Measurements from ENCODE around the gene RAB10. TPM values are rescaled to one million over a fixed set of nuclear protein-coding genes. Genes with fewer than 3 reads are reported as not detected.
A peak's percentile ranks its signal among the peaks of the same experiment; 100 is the strongest.

Gene RAB10
- total RNA-seq, 2 donors from 2014 or later, result 118 to 139 TPM

DNA sequence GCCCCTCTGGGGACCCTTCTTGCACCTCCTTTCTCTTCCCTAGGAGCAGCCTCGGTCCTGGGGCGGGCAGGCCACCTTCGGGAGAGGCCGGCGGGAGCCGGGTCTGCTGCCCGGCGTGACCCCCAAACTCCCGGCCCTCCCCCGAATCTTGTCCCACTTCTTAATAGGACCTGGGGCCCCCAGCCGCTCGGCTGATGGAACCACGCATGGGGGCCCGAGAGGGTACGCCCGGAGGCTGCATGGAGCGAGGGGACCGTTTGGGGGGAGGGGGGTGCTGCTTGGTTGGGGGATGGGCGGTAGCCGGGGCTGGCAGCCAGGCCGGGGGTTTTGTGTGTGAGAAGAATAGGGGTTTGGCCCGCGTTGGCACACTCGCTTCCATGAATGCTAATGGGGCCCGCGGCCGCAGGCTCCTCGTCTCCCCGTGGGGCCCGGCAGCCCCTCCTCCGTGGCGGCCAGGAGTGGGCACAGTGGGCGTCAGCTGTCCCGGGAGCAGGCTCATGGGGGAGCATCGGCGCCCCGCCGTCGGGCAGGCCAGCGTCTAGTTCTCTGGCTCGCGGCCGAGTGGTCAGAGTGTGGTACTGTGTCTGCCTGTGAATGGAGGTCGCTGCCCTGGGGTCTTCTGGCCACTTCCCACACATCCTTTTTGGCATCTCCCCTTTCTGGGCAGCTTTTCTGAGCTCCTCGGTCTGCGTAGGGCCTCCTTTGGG lies 140.0 kb downstream of the RAB10 start:
- Histone ChIP-seq H3K4me1 (replicated peaks) (peaks cover 4% of the 10 kb centered on the region), H3K9me3 (no peaks in the 10 kb centered on the region), H3K36me3 (no peaks in the 10 kb centered on the region), H3K4me3 (peak overlapping the region; percentile 33 to 41), H3K27ac (no peak overlapping the region), H3K27me3 (replicated peaks; ENCODE audit: insufficient read depth) (no peaks in the 10 kb centered on the region)
- WGBS, result 19% methylated on average over 20 of the region's 46 CpGs
- TF ChIP-seq, protein P1, sequence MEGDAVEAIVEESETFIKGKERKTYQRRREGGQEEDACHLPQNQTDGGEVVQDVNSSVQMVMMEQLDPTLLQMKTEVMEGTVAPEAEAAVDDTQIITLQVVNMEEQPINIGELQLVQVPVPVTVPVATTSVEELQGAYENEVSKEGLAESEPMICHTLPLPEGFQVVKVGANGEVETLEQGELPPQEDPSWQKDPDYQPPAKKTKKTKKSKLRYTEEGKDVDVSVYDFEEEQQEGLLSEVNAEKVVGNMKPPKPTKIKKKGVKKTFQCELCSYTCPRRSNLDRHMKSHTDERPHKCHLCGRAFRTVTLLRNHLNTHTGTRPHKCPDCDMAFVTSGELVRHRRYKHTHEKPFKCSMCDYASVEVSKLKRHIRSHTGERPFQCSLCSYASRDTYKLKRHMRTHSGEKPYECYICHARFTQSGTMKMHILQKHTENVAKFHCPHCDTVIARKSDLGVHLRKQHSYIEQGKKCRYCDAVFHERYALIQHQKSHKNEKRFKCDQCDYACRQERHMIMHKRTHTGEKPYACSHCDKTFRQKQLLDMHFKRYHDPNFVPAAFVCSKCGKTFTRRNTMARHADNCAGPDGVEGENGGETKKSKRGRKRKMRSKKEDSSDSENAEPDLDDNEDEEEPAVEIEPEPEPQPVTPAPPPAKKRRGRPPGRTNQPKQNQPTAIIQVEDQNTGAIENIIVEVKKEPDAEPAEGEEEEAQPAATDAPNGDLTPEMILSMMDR (IDR thresholded peaks at IDR 0.05), result no peak
- TF ChIP-seq POLR2AphosphoS5 (IDR thresholded peaks at IDR 0.05) (no peak), POLR2A (IDR thresholded peaks at IDR 0.05) (no peak)
- intact Hi-C loops (cut with DNase I), result no loop called here
- no peak for DNase-seq (ENCODE audit: low spot score)

DNA sequence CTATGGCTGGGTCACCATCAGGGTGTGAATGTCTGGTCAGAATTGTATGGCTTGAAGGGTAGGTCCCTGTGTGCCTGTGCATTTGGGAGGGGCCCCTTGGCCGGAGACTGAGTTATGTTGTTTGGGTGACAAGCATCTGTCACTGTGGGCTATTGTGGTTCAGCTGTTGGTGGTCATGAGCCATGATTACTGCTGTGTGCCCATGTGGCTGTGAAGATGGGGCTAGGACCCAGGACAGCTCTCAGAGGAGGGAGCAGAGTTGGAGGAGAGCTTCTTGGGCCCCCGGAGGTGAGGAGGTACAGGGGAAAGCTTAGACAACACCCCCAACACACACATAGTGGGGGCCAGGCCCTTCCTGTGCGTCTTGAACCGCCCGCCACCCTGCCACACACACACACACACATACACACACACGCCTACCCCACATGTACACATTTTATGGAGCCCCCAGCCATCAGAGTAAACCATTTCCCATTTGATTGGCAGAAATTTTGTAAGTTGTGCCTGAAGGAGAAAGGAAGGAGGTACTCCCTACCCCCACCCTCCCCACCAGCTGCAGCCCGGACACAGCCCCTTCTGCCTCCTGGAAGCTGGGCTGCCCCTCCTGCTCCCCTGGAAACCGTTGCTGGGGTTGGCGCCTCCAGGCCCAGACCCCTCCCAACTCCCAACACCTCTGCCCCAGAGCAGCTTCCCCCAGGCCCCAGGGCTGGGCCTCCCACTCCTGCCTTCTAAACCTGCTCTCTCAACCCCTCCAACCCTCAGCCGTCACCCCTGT lies 141.0 kb downstream of the RAB10 start:
- intact Hi-C loops (cut with DNase I), result no loop called here
- no peaks in the 10 kb centered on the region for H3K9me3 ChIP-seq
- TF ChIP-seq, protein P1 (IDR thresholded peaks at IDR 0.05), result no peak
- no peak for TF ChIP-seq POLR2A (IDR thresholded peaks at IDR 0.05)
- TF ChIP-seq POLR2AphosphoS5 (IDR thresholded peaks at IDR 0.05), result no peak
- WGBS, result 74% methylated on average over 10 of the region's 10 CpGs
- no peaks in the 10 kb centered on the region for H3K36me3 ChIP-seq
- H3K27me3 ChIP-seq (replicated peaks; ENCODE audit: insufficient read depth), result no peaks in the 10 kb centered on the region
- H3K4me1 ChIP-seq (replicated peaks), result peaks cover 4% of the 10 kb centered on the region
- H3K4me3 ChIP-seq, result no peak overlapping the region
- DNase-seq (ENCODE audit: low spot score), result no peak
- no peak overlapping the region for H3K27ac ChIP-seq

DNA sequence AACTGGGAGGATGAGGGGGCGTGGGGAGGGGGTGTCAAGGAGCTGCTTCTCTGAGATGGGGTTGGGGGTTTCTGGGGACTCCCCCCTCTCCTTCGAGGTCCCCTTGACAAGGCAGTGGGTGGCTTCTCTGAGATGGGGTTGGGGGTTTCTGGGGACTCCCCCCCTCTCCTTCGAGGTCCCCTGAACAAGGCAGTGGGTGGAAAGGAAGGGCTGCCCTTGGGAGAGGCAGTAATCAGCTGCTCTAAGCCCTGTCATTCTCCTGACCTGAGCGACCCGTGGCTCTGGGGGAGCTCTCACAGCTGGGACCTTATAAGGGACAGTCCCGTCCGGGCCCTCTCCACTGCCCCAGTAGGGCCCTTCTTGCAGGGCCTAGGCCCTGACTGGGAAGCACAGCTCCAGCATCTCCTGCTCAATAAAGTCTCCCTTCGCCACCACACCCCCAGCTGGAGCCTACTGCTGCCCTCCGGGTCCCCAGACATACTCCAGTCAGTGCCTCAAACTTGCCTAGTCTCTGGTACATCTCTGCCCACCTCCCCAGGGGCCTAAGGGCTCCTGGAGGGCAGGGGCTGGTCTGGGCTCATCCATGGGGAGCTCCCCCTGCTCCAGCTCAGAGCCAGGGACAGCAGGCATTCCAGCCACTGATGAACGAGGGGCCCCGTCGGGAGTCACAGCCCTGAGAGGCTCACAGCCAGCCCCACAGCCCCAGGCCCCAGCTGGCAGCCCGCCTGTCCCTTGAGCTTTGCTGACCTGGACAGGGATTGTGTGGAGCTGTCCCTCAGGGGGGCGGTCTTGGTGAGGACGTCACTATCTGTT lies 141.8 kb downstream of the RAB10 start:
- WGBS, result 71% methylated on average over 15 of the region's 15 CpGs
- intact Hi-C loops (cut with DNase I), result no loop called here
- no peak for TF ChIP-seq POLR2AphosphoS5 (IDR thresholded peaks at IDR 0.05)
- TF ChIP-seq, protein P1 (IDR thresholded peaks at IDR 0.05), result no peak
- no peak for TF ChIP-seq POLR2A (IDR thresholded peaks at IDR 0.05)
- no peak for DNase-seq (ENCODE audit: low spot score)
- no peaks in the 10 kb centered on the region for H3K9me3 ChIP-seq
- H3K4me1 ChIP-seq (replicated peaks), result peaks cover 4% of the 10 kb centered on the region
- H3K27me3 ChIP-seq (replicated peaks; ENCODE audit: insufficient read depth), result no peaks in the 10 kb centered on the region
- H3K36me3 ChIP-seq, result no peaks in the 10 kb centered on the region
- no peak overlapping the region for H3K4me3 ChIP-seq
- H3K27ac ChIP-seq, result no peak overlapping the region

DNA sequence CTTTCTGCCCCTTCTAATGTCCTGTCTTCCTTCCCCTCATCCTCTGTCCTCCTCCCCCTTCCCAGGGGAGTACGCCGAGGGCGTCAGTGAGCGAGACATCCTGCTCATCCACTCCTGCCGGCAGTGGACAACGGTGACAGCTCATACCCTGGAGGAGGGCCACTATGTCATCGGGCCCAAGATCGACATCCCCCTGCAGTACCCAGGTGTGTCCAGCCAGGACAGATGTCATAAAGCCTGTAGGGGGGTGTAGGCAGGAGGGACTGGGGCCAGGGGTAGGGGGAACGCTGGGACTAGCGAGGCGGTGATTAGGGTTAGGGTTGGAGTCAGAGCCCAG lies 142.4 kb downstream of the RAB10 start:
- 79% methylated on average over 11 of the region's 11 CpGs for WGBS
- Histone ChIP-seq H3K4me3 (no peak overlapping the region), H3K27ac (no peak overlapping the region), H3K9me3 (no peaks in the 10 kb centered on the region), H3K27me3 (replicated peaks; ENCODE audit: insufficient read depth) (no peaks in the 10 kb centered on the region), H3K36me3 (no peaks in the 10 kb centered on the region), H3K4me1 (replicated peaks) (peaks cover 4% of the 10 kb centered on the region)
- DNase-seq (ENCODE audit: low spot score), result no peak
- TF ChIP-seq POLR2A (IDR thresholded peaks at IDR 0.05) (no peak), POLR2AphosphoS5 (IDR thresholded peaks at IDR 0.05) (no peak)
- TF ChIP-seq, protein P1 (IDR thresholded peaks at IDR 0.05), result no peak
- intact Hi-C loops (cut with DNase I), result no loop called here

Measured in prostate gland (tissue), 2 donors.